Iris pigment epithelial cell (primary cell): Measurements from ENCODE around the gene TPD52L2.
"Not testable (repeated sequence)": the region's sequence is repeated elsewhere in the genome, so short reads cannot be mapped to it uniquely, and the experiment has no call there.

ENCODE experiments used
- DNase-seq: peaks from one replicate; pipeline ENCODE4 v3.0.0-alpha.2; 2011; ENCODE audit warnings: low read depth

TPD52L2 gene

GRCh38 chr20:63855363-63856097, 9.5 kb upstream of the TPD52L2 start:
- no peak for DNase-seq

- no peak for DNase-seq
These were observed 9.0 kb upstream of the TPD52L2 start for GRCh38 chr20:63856098-63856511.

DNA sequence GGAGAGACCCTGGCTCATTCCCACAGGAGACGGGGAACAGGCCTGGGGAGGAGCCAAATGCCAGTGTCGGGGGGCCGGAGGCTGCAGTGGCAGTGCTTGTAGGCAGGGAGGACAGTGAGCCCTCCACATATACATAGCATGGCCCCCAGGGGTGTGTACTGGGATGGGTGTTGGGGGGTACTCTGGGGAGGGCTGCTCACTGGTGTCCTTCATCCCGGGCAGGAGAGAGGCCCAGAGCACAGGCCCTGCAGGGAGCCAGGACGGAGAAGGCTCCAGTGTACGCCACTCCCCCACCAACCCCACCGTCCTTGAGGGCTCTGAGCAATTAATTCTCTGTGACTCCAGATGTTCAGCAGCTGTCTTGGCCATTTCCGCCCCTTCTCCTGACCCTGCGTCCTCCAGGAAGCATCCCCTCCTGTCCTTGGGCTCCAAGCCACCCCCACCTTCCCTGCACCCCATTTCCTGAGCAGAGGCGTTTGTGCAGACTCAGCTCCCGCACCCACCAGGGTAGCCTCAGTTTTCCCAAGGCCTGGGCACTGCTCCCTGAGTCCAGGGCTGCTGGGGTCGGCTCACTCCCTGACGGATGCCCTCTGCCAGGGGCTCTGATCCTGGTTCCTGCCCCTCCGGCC, 7.2 kb upstream of the TPD52L2 start:
- no peak for DNase-seq

- DNase-seq = peak; percentile 54
These were observed 6.5 kb upstream of the TPD52L2 start for GRCh38 chr20:63858393-63859165.

GRCh38 chr20:63859166-63859699, 5.8 kb upstream of the TPD52L2 start:
- DNase-seq = no peak

DNA sequence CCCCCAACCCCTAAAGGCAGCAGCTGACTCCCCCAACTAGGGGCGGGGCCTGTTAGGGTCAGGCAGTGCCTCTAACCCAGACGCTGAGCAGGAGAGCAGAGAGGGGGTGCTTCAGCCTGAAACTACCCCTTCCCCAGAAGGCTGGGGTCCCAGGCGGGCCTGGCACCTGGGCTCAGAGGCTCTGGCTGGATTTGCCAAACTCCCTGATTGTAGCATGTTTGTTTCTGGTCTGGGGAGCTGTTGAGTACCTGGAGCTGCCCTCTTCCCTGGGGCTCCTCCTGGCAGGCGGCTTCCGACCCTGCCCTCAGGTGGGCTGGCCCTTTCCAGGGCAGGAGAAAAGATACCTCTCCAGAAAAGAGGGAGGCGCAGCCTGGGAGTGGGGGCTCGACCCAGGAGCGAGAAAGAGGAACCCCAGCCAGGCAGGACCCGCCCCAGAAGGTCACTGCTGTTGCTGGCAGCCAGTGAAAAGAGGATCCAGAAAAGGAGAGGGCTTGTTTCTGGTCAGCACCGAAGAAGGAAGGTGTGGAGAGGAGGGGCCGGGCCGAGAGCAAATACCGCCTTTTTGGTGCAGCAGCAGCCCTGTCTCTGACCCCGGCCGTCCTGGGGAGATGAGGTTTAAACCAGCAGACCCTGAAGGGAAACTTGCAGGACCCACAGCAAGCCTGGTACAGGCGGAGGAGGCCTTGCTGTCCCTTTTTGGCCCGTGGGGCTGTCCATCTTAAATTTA, 4.6 kb upstream of the TPD52L2 start:
- no peak for DNase-seq

GRCh38 chr20:63861365-63861934, 3.6 kb upstream of the TPD52L2 start, which contains the start of gene ABHD16B:
ABHD16B (plus strand) TSS chr20:63861498; CDS start chr20:63861541, 43 bp downstream.
- DNase-seq = no peak

DNA sequence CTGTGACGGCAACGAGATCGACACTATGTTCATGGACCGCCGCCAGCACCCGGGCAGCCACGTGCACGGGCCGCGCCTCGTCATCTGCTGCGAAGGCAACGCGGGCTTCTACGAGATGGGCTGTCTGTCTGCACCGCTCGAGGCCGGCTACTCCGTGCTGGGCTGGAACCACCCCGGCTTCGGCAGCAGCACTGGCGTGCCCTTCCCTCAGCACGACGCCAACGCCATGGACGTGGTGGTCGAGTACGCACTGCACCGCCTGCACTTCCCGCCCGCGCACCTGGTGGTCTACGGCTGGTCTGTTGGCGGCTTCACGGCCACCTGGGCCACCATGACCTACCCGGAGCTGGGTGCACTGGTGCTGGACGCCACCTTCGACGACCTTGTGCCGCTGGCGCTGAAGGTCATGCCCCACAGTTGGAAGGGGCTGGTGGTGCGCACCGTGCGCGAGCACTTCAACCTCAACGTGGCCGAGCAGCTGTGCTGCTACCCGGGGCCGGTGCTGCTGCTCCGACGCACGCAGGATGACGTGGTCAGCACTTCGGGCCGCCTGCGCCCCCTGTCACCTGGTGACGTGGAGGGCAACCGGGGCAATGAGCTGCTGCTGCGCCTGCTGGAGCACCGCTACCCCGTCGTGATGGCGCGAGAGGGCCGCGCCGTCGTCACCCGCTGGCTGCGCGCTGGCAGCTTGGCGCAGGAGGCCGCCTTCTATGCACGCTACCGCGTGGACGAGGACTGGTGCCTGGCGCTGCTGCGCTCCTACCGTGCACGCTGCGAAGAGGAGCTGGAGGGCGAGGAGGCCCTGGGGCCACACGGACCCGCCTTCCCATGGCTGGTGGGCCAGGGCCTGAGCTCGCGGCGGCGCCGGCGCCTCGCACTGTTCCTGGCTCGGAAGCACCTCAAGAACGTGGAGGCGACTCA, 2.8 kb upstream of the TPD52L2 start:
- no peak for DNase-seq

GRCh38 chr20:63863021-63863797, 1.9 kb upstream of the TPD52L2 start:
- no peak for DNase-seq

- peak; percentile 84 for DNase-seq
These were observed 1.1 kb upstream of the TPD52L2 start for GRCh38 chr20:63863798-63864544.

DNA sequence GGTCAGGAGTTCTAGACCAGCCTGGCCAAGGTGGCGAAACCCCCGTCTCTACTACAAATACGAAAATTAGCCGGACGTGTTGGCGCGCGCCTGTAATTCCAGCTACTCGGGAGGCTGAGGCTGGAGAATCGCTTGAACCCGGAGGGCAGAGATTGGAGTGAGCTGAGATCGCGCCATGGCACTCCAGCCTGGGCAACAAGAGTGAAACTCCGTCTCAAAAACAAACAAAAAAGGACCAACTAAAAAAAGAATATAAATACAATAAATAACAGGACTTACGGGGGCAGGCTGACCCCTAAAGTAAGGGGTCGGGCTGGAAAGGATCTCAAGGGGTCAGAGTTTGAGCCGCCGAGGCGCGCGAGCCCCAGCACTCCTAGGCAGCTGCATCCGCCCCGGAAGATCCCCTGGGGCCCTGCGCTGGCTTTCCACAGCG, 509 bp upstream of the TPD52L2 start:
- no peak for DNase-seq

GRCh38 chr20:63867042-63867441, 2.0 kb downstream of the TPD52L2 start:
- not testable (repeated sequence) for DNase-seq

- DNase-seq = no peak
These were observed 3.2 kb downstream of the TPD52L2 start for GRCh38 chr20:63868264-63868663.

- DNase-seq = peak; percentile 94
These were observed 8.5 kb downstream of the TPD52L2 start for GRCh38 chr20:63873477-63873971.

DNA sequence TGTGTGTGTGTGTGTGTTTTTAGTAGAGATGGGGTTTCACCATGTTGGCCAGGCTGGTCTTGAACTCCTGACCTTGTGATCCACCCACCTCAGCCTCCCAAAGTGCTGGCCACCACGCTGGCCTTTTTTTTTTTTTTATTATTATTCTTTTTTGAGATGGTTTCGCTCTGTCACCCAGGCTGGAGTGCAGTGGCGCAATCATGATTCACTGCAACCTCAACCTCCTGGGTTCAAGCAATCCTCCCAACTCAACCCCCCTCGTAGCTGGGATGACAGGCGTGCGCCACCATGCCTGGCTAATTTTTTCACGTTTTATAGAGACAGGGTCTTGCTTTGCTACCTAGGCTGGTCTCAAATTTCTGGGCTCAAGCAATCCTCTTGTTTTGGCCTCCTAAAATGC, 9.2 kb downstream of the TPD52L2 start:
- DNase-seq = peak; percentile 45

DNA sequence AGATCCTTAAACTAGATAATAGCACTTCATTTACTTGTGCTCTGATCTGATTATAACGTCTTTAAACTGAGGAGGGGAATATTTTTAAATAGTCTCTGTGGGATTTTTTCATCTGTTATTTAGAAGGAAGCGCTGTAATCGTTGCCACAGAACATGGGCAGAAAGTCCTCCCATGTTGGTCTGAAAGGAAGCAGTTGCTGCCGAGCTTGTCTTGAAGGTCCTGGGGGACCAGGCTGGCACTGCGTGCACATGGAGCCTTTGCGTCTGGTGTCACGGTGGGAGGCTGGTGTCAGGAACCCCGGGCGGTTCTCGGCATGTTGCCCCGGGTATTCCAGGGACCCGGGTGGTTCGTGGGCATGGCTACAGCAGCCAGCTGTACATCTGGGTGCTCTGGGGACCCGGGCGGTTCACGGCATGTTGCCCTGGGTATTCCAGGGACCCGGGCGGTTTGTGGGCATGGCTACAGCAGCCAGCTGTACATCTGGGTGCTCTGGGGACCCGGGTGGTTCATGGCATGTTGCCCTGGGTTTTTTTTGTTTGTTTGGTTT, 11.5 kb downstream of the TPD52L2 start:
- DNase-seq = no peak

GRCh38 chr20:63877755-63878470, 12.8 kb downstream of the TPD52L2 start:
- DNase-seq = no peak
